A673 (cell line): ENCODE results near the gene TSPOAP1. TPM values are rescaled to one million over a fixed set of nuclear protein-coding genes. Genes with fewer than 3 reads are reported as not detected.

Experiments
- BruUV-seq: library from RNA; stranded (reverse); fragments of 400-500 nt; replicated peaks from 2 replicates; lab custom pipeline; 2021; lab: Mats Ljungman, UMichigan
- CTCF ChIA-PET: fragments of 300-600 bp; sonication (Branson Sonifier 250); formaldehyde crosslinking; loops from one replicate; lab custom pipeline; 2022; ENCODE audit warnings: antibody characterized with exemption; lab: Charles Lee
- POLR2A ChIA-PET: fragments of 300-600 bp; sonication (Branson Sonifier 250); formaldehyde crosslinking; loops from one replicate; lab custom pipeline; 2022; ENCODE audit warnings: antibody characterized with exemption; ENCODE audit not compliant: low non-redundant PET; lab: Charles Lee
- DNase-seq: peaks from one replicate; pipeline ENCODE4 v3.0.0-alpha.2; 2015; ENCODE audit warnings: low spot score
- H3K27ac ChIP-seq: fragments of 200-600 bp; sonication (generic); 2 replicates; pipeline ENCODE4 v1.5.1; 2016; ENCODE audit warnings: mixed run types, low read depth, mild to moderate bottlenecking, mixed read lengths, antibody characterized with exemption, low read length; ENCODE audit not compliant: poor library complexity, severe bottlenecking
- H3K27me3 ChIP-seq: fragments of 200-600 bp; sonication (generic); replicated peaks from 2 replicates; pipeline ENCODE4 v1.6.1; 2017; ENCODE audit warnings: mixed run types, low read depth, mild to moderate bottlenecking, mixed read lengths, antibody characterized with exemption, low read length; ENCODE audit not compliant: insufficient read depth, poor library complexity
- H3K36me3 ChIP-seq: fragments of 200-600 bp; sonication (generic); 2 replicates; pipeline ENCODE4 v1.6.1; 2016; ENCODE audit warnings: mixed run types, mild to moderate bottlenecking, mixed read lengths, antibody characterized with exemption, low read length; ENCODE audit not compliant: insufficient read depth, poor library complexity, severe bottlenecking
- H3K4me1 ChIP-seq: fragments of 200-600 bp; sonication (generic); 2 replicates; pipeline ENCODE4 v1.6.1; 2017; ENCODE audit warnings: mixed run types, mild to moderate bottlenecking, mixed read lengths, antibody characterized with exemption, low read length; ENCODE audit not compliant: insufficient read depth, poor library complexity, severe bottlenecking
- H3K4me3 ChIP-seq: fragments of 200-600 bp; sonication (generic); 2 replicates; pipeline ENCODE4 v1.5.1; 2016; ENCODE audit warnings: low read depth, mixed run types, mild to moderate bottlenecking, mixed read lengths, low read length; ENCODE audit not compliant: poor library complexity, severe bottlenecking
- H3K9me3 ChIP-seq: fragments of 200-600 bp; sonication (generic); 2 replicates; pipeline ENCODE4 v1.6.1; 2016; ENCODE audit warnings: mixed run types, low read depth, mild to moderate bottlenecking, mixed read lengths, antibody characterized with exemption, low read length; ENCODE audit not compliant: poor library complexity, severe bottlenecking
- EZH2 ChIP-seq: fragments of 200-600 bp; sonication (generic); IDR thresholded peaks from 2 replicates; pipeline ENCODE4 v1.6.1; 2017; ENCODE audit warnings: borderline replicate concordance, low read depth, mild to moderate bottlenecking, mixed read lengths, antibody characterized with exemption, low read length; ENCODE audit not compliant: poor library complexity, severe bottlenecking
- intact Hi-C: fragments of 100-400 bp; cut with micrococcal nuclease; formaldehyde crosslinking; loops from one replicate; pipeline ENCODE4 v1.10.0; 2022; ENCODE audit not compliant: unreplicated experiment
- total RNA-seq: library from RNA; stranded (reverse); gene quantifications from 2 replicates; pipeline ENCODE4 v1.2.3, GENCODE V29; 2021
- TF ChIP-seq, protein P1 (sequence below): fragments of 300-800, 200-600 bp; sonication (generic); conservative IDR thresholded peaks from 2 replicates; pipeline ENCODE4 v1.5.1; 2017; ENCODE audit warnings: low read depth, mild to moderate bottlenecking, antibody characterized with exemption, low read length, moderate library complexity, mixed read lengths

TSPOAP1 gene
- total RNA-seq, 1 experiment from 2014 or later: 0.21 TPM

GRCh38 chr17:58282442-58282841 is 46.2 kb downstream of the TSPOAP1 start:
- TF ChIP-seq, protein P1, sequence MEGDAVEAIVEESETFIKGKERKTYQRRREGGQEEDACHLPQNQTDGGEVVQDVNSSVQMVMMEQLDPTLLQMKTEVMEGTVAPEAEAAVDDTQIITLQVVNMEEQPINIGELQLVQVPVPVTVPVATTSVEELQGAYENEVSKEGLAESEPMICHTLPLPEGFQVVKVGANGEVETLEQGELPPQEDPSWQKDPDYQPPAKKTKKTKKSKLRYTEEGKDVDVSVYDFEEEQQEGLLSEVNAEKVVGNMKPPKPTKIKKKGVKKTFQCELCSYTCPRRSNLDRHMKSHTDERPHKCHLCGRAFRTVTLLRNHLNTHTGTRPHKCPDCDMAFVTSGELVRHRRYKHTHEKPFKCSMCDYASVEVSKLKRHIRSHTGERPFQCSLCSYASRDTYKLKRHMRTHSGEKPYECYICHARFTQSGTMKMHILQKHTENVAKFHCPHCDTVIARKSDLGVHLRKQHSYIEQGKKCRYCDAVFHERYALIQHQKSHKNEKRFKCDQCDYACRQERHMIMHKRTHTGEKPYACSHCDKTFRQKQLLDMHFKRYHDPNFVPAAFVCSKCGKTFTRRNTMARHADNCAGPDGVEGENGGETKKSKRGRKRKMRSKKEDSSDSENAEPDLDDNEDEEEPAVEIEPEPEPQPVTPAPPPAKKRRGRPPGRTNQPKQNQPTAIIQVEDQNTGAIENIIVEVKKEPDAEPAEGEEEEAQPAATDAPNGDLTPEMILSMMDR: no peak
- no peak for TF ChIP-seq EZH2
- Histone ChIP-seq H3K27ac (no peak overlapping the region), H3K27me3 (peaks cover 25% of the 10 kb centered on the region), H3K9me3 (no peaks in the 10 kb centered on the region), H3K4me3 (no peak overlapping the region), H3K4me1 (peaks cover 6% of the 10 kb centered on the region), H3K36me3 (no peaks in the 10 kb centered on the region)
- ChIA-PET POLR2A (no interaction called here), CTCF (no interaction called here)
- BruUV-seq: no TSS peak
- DNase-seq: no peak
- intact Hi-C loops: no loop called here

DNA sequence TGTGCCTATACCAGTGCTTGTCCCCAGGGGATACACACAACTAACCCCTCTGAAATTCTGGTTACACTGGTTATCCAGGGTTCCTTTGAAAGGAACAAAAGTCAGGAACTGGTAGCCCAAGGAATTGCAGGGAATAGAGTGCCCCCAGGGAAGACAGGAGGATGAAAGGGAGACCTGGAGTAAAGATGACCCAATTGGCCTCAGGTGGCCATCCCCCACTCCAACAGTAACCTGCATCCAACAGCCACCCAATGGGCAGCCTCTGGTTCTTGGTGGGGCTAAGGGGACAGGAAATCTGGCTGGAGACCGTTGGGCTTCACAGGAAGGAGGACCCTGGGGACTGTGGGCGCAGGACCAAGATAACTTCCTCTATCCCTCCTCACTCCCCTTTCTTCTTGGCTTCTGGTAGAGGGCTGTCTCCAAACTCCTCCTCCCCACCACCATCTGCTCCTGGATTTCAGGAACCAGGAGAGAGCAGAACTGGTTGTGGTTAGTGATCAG is 47.0 kb downstream of the TSPOAP1 start:
- ChIA-PET POLR2A (no interaction called here), CTCF (no interaction called here)
- H3K27ac ChIP-seq: no peak overlapping the region
- peaks cover 6% of the 10 kb centered on the region for H3K4me1 ChIP-seq
- H3K4me3 ChIP-seq: no peak overlapping the region
- H3K9me3 ChIP-seq: no peaks in the 10 kb centered on the region
- TF ChIP-seq, protein P1: no peak
- no peak for TF ChIP-seq EZH2
- no TSS peak for BruUV-seq
- intact Hi-C loops: no loop called here
- H3K36me3 ChIP-seq: no peaks in the 10 kb centered on the region
- peaks cover 25% of the 10 kb centered on the region for H3K27me3 ChIP-seq
- DNase-seq: no peak

DNA sequence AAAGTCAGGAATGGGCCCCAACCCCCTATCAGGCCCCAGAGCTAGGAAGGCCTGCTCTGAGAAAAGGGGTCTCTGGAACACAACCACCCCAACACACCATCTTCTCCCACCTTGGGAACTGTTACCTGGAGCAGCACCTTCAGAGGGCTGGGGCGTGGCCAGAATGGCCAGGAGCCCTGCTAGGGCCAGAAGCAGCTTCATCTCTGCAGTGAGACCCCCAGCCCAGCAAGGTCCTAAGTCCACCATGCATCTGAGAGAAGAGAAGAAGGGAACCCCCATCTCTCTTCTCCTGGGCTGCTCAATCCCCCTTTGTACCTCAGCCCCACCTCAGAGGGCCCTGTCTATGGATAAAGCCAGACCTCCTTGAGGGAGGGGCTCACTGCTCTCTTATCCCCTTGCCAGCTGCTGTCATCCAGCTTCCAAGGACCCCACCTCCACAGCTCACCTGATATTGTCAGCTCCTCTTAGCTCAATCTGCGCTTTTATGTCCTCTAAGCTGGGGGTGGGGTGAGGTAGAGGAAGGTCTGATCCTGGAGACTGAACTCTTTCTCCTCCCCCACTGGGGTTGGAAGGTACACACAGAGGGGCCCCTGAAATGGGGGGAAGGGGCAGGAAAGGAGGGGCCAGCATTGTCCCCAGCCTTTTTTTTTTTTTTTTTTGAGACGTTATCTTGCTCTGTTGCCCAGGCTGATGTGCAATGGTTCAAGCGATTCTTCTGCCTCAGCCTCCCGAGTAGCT is 47.9 kb downstream of the TSPOAP1 start, which contains the start of gene MPO:
Gene MPO (minus strand): TSS at position 456 of the 738 bp plus-strand sequence. CDS start 177 bp downstream, at position 279.
- POLR2A ChIA-PET: no interaction called here
- BruUV-seq: no TSS peak
- no peak for DNase-seq
- H3K4me3 ChIP-seq: no peak within 1 kb of the TSS
- H3K27ac ChIP-seq: no peak within 1 kb of the TSS
- intact Hi-C loops: no loop called here
- H3K36me3 ChIP-seq: no peaks in the 10 kb centered on the region
- no peaks in the 10 kb centered on the region for H3K9me3 ChIP-seq
- peaks cover 6% of the 10 kb centered on the region for H3K4me1 ChIP-seq
- TF ChIP-seq, protein P1: no peak
- TF ChIP-seq EZH2: no peak
- CTCF ChIA-PET: interaction anchor here (0.6 kb wide), 1 partner anchor 272 kb away, joined by 11 read pairs; no protein-coding TSS in a partner anchor
- peaks cover 25% of the 10 kb centered on the region for H3K27me3 ChIP-seq
